Endometrium (tissue), 2 donors: Measurements from ENCODE around the gene SCGB1A1.

ENCODE experiments used
- FAIRE-seq: peaks from 2 replicates; lab custom pipeline; 2012; peaks lifted over from hg19 to GRCh38; lab: Jason Lieb, UNC
- donor health status: control.
- donor health status: control.

The SCGB1A1 gene

GRCh38 chr11:62450543-62451240 lies 31.9 kb downstream of the SCGB1A1 start:
- FAIRE-seq, result no peak

GRCh38 chr11:62451241-62451621 lies 32.4 kb downstream of the SCGB1A1 start:
- no peak for FAIRE-seq

GRCh38 chr11:62452261-62452660 lies 33.4 kb downstream of the SCGB1A1 start:
- no peak for FAIRE-seq

GRCh38 chr11:62452839-62453468 lies 34.1 kb downstream of the SCGB1A1 start:
- no peak for FAIRE-seq

- no peak for FAIRE-seq
Observed at GRCh38 chr11:62456630-62457029, 37.8 kb downstream of the SCGB1A1 start.

GRCh38 chr11:62457478-62457877 lies 38.6 kb downstream of the SCGB1A1 start:
- no peak for FAIRE-seq

- no peak for FAIRE-seq
Observed at GRCh38 chr11:62458212-62459002, 39.6 kb downstream of the SCGB1A1 start.

GRCh38 chr11:62459080-62459479 lies 40.2 kb downstream of the SCGB1A1 start:
- no peak for FAIRE-seq

- no peak for FAIRE-seq
Observed at GRCh38 chr11:62461740-62462507, 43.1 kb downstream of the SCGB1A1 start.

- FAIRE-seq, result no peak
Observed at GRCh38 chr11:62462508-62462892, 43.7 kb downstream of the SCGB1A1 start.

GRCh38 chr11:62463121-62463542 lies 44.3 kb downstream of the SCGB1A1 start:
- no peak for FAIRE-seq

GRCh38 chr11:62464655-62465054 lies 45.8 kb downstream of the SCGB1A1 start:
- no peak for FAIRE-seq

- no peak for FAIRE-seq
Observed at GRCh38 chr11:62466444-62466843, 47.6 kb downstream of the SCGB1A1 start.

- no peak for FAIRE-seq
Observed at GRCh38 chr11:62468577-62468976, 49.7 kb downstream of the SCGB1A1 start.

- FAIRE-seq, result no peak
Observed at GRCh38 chr11:62471603-62472002, 52.8 kb downstream of the SCGB1A1 start.

- FAIRE-seq, result no peak
Observed at GRCh38 chr11:62472063-62472884, 53.4 kb downstream of the SCGB1A1 start.
